Karpas-422 (cell line): ENCODE data around the gene TFCP2L1. TPM values are rescaled to one million over a fixed set of nuclear protein-coding genes. Genes with fewer than 3 reads are reported as not detected.
"Not testable (repeated sequence)": the region's sequence is repeated elsewhere in the genome, so short reads cannot be mapped to it uniquely, and the experiment has no call there.

Source experiments
- DNase-seq: peaks from one replicate; pipeline ENCODE4 v3.0.0-alpha.2; 2015
- H2AFZ ChIP-seq: fragments of 200-600 bp; sonication (generic); 2 replicates; pipeline ENCODE4 v1.6.1; 2014; ENCODE audit warnings: antibody characterized with exemption, low read length, mixed read lengths
- H3K27ac ChIP-seq: fragments of 200-600 bp; sonication (generic); 2 replicates; pipeline ENCODE4 v1.5.1; 2014; ENCODE audit warnings: mild to moderate bottlenecking, low read length, moderate library complexity
- H3K27me3 ChIP-seq: fragments of 200-600 bp; sonication (generic); 2 replicates; pipeline ENCODE4 v1.6.1; 2014; ENCODE audit warnings: low read length, mixed read lengths
- H3K36me3 ChIP-seq: fragments of 200-600 bp; sonication (generic); 2 replicates; pipeline ENCODE4 v1.6.1; 2014; ENCODE audit warnings: low read length, mixed read lengths; ENCODE audit not compliant: insufficient read depth
- H3K4me1 ChIP-seq: fragments of 200-600 bp; sonication (generic); 2 replicates; pipeline ENCODE4 v1.6.1; 2014; ENCODE audit warnings: mild to moderate bottlenecking, low read length, mixed read lengths
- H3K4me2 ChIP-seq: fragments of 200-600 bp; sonication (generic); 2 replicates; pipeline ENCODE4 v1.6.1; 2014; ENCODE audit warnings: low read length, low read depth, mild to moderate bottlenecking; ENCODE audit not compliant: poor library complexity, severe bottlenecking
- H3K4me3 ChIP-seq: fragments of 200-600 bp; sonication (generic); 2 replicates; pipeline ENCODE4 v1.5.1; 2014; ENCODE audit warnings: mild to moderate bottlenecking, antibody characterized with exemption, low read length, mixed read lengths
- H3K79me2 ChIP-seq: fragments of 200-600 bp; sonication (generic); 2 replicates; pipeline ENCODE4 v1.6.1; 2014; ENCODE audit warnings: mild to moderate bottlenecking, low read length, mixed read lengths
- H3K9ac ChIP-seq: fragments of 200-600 bp; sonication (generic); 2 replicates; pipeline ENCODE4 v1.6.0; 2014; ENCODE audit warnings: low read length
- H3K9me2 ChIP-seq: fragments of 200-600 bp; sonication (generic), shearing (Covaris generic); replicated peaks from 2 replicates; pipeline ENCODE4 v1.6.0; 2014; ENCODE audit warnings: mild to moderate bottlenecking, low read length, moderate library complexity; ENCODE audit not compliant: insufficient read depth
- H3K9me3 ChIP-seq: fragments of 300-700, 200-600 bp; sonication (generic); 2 replicates; pipeline ENCODE4 v1.6.1; 2014; ENCODE audit warnings: low read length, mixed read lengths
- H4K20me1 ChIP-seq: fragments of 200-600 bp; sonication (generic); 2 replicates; pipeline ENCODE4 v1.6.1; 2014; ENCODE audit warnings: mild to moderate bottlenecking, antibody characterized with exemption, low read length, low read depth; ENCODE audit not compliant: insufficient read depth
- total RNA-seq: library from RNA; depleted of rRNA; stranded (reverse); fragments of >200 nt; shearing (Covaris generic); gene quantifications from 2 replicates; pipeline ENCODE4 v1.2.3, GENCODE V29; 2014; ENCODE audit warnings: low replicate concordance

The TFCP2L1 gene
- total RNA-seq, 1 experiment from 2014 or later = not detected

DNA sequence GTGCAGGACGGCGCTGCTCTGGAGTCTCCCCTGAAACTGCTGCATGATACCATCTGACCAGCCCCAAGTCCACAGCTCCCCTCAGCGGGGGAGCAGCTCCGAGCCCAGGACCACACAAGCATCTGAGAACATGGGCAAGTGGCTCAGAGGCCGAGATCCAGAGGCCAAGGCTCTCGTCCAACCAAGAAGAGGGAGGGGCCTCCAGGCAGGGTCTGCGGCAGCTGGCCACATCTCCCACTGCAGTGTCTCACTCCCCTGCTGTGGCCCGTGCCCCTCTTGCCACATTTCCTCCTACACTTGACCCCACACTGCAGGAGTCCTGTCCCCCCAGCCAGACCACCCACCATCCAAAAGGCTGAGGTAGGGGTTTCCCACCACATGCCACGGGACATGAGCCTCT is 50.2 kb downstream of the TFCP2L1 start:
- Histone ChIP-seq H3K79me2 (no peaks in the 10 kb centered on the region), H3K9me2 (no peaks in the 10 kb centered on the region), H3K36me3 (no peaks in the 10 kb centered on the region), H2AFZ (no peak overlapping the region), H3K4me3 (no peak overlapping the region), H3K27ac (no peak overlapping the region), H3K4me1 (no peaks in the 10 kb centered on the region), H3K27me3 (no peaks in the 10 kb centered on the region), H4K20me1 (no peaks in the 10 kb centered on the region), H3K4me2 (no peak overlapping the region), H3K9me3 (no peaks in the 10 kb centered on the region), H3K9ac (no peak overlapping the region)
- no peak for DNase-seq

DNA sequence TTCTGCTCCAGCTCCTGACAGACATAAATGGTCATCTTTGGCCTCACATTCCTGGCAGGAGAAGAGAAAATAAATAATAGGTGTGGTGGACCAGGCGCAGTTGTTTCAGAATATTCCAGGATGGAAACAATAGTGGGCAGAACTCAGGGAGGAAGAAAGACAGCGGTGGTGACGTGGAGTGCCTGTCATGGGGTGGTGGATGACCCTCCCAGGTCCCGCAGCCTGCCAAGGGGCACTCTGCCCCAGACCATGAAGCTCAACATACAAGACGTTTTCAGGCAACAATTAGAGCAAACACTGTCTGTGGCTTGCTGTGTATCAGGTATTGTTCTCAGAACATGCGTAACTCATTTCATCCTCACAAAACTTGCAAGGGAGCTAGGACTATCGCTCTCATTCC is 50.9 kb downstream of the TFCP2L1 start:
- no peaks in the 10 kb centered on the region for H3K27me3 ChIP-seq

DNA sequence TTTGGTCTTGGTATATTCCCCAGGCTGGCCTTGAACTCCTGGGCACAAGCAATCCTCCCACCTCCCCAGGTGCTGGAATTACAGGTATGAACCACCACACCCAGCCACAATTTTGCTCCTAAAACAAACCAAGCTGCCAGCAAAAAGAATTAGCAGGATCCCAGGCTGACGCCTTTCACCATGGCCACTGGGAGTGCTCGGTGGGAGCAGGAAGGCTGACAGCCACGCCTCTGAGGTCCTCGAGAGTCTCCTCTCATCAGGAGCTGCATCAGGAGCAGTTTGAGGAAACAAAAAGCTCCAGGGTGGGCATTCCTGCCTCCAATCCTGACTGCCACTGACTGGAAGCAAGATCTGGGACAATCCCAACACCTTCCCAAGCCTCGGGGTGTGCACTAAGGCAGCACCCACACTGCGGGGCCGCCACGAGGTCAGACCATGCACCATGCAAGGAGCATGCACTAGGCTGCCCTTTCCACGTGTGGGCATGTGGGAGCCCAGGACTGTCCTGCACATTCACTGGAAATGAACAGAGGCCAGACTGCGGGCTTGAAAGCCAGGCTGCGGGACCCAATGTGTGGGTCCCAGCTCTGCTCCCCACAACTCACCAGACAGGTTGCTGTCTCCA is 51.4 kb downstream of the TFCP2L1 start:
- no peaks in the 10 kb centered on the region for H3K27me3 ChIP-seq
- H3K4me3 ChIP-seq = no peak overlapping the region
- H3K9me2 ChIP-seq = no peaks in the 10 kb centered on the region
- H4K20me1 ChIP-seq = no peaks in the 10 kb centered on the region
- no peak overlapping the region for H2AFZ ChIP-seq
- H3K4me2 ChIP-seq = no peak overlapping the region
- H3K79me2 ChIP-seq = no peaks in the 10 kb centered on the region
- H3K27ac ChIP-seq = no peak overlapping the region
- H3K9ac ChIP-seq = no peak overlapping the region
- H3K4me1 ChIP-seq = no peaks in the 10 kb centered on the region
- H3K36me3 ChIP-seq = no peaks in the 10 kb centered on the region
- H3K9me3 ChIP-seq = no peaks in the 10 kb centered on the region
- no peak for DNase-seq

More for the DNA sequence above, 50.9 kb downstream of the TFCP2L1 start:
- H3K4me2 ChIP-seq = no peak overlapping the region
- no peak overlapping the region for H2AFZ ChIP-seq
- H3K27ac ChIP-seq = no peak overlapping the region
- H4K20me1 ChIP-seq = no peaks in the 10 kb centered on the region
- no peaks in the 10 kb centered on the region for H3K36me3 ChIP-seq
- H3K4me3 ChIP-seq = no peak overlapping the region
- H3K9me2 ChIP-seq = no peaks in the 10 kb centered on the region
- H3K79me2 ChIP-seq = no peaks in the 10 kb centered on the region
- H3K9ac ChIP-seq = no peak overlapping the region
- H3K4me1 ChIP-seq = no peaks in the 10 kb centered on the region
- no peaks in the 10 kb centered on the region for H3K9me3 ChIP-seq
- no peak for DNase-seq

DNA sequence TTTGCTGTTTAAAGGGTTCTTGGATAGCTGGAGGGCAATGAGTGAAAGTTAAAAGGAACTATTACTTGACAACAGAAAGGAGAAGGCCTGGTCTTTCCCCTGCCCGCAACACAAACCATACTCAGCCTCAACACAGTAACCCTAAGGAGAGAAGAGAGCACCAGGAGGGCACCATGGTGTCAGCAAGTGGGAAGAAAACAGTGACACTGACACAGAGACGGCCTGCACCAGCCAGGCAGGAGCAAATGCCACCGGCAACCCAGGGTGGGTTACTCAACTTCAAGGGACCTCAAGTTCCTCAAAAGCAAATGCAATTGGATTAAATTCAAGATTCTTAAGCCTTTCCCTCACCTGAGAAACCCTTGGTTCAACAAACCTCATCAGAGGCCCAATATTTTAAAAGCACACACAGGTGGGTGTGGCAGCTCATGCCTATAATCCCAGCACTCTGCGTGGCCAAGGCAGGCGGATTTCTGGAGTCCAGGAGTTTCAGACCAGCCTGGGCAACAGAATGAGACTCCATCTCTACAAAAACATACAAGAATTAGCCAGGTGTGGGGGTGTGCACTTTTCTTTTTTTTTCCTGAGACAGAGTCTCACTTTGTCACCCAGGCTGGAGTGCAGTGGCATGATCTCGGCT is 52.3 kb downstream of the TFCP2L1 start:
- Histone ChIP-seq H3K4me3 (no peak overlapping the region), H2AFZ (no peak overlapping the region), H3K4me2 (no peak overlapping the region), H3K9ac (no peak overlapping the region), H3K9me2 (no peaks in the 10 kb centered on the region), H3K79me2 (no peaks in the 10 kb centered on the region), H4K20me1 (no peaks in the 10 kb centered on the region), H3K9me3 (no peaks in the 10 kb centered on the region), H3K36me3 (no peaks in the 10 kb centered on the region), H3K4me1 (no peaks in the 10 kb centered on the region), H3K27me3 (no peaks in the 10 kb centered on the region), H3K27ac (no peak overlapping the region)
- no peak for DNase-seq

DNA sequence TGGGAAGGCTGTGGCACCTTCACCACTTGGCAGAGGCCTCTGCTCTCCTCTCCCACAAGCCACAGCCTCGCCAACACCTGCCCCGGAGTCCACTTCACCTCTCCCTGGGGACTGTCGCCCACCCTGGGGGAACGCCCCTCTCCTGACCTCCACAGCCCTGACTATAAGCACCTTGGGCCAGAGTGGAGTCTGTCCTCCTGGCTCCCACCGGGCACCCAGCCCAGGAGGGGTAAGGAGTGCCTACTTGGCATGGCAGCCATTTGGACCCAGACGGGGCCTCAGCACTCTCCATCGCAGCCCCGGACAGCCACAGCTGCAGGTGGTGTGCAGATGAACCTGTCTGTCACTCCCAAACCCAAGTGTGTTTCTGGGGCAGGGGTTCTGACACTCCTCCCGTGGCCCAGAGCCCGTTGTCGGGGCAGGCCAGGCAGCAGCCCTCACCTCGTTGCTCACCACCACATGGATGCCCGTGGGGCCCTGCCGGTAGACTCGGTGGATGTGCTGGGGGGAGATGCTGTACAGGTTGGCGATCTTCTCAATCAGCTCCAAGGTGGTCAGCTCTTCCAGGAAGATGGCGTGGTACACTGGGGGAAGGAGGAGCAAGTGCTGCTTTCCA is 53.5 kb downstream of the TFCP2L1 start:
- H3K4me3 ChIP-seq = no peak overlapping the region
- H3K4me2 ChIP-seq = no peak overlapping the region
- no peak overlapping the region for H3K9ac ChIP-seq
- no peaks in the 10 kb centered on the region for H3K36me3 ChIP-seq
- H3K9me3 ChIP-seq = no peaks in the 10 kb centered on the region
- no peak for DNase-seq
- H3K79me2 ChIP-seq = no peaks in the 10 kb centered on the region
- no peaks in the 10 kb centered on the region for H3K27me3 ChIP-seq
- H3K27ac ChIP-seq = no peak overlapping the region
- H4K20me1 ChIP-seq = no peaks in the 10 kb centered on the region
- H3K4me1 ChIP-seq = no peaks in the 10 kb centered on the region
- no peaks in the 10 kb centered on the region for H3K9me2 ChIP-seq
- H2AFZ ChIP-seq = no peak overlapping the region

DNA sequence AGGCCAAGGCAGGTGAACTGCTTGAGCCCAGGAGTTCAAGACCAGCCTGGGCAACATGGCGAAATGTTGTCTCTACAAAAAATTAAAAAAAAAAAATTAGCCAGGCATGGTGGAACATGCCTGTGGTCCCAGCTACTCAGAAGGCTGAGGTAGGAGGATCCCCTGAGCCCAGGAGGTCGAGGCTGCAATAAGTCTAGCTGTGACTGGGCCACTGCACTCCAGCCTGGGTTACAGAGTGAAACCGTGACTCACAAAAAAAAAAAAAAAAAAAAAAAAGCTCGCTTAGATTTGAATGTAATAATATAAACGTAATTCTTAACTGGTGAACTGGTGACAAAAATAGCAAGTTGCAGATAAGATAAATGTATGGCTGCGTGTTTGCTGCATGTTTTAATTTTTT is 56.5 kb downstream of the TFCP2L1 start:
- Histone ChIP-seq H3K27me3 (no peaks in the 10 kb centered on the region), H3K4me3 (no peak overlapping the region), H3K36me3 (no peaks in the 10 kb centered on the region), H3K79me2 (no peaks in the 10 kb centered on the region), H3K27ac (no peak overlapping the region), H3K9ac (no peak overlapping the region), H3K9me2 (no peaks in the 10 kb centered on the region), H3K4me1 (no peaks in the 10 kb centered on the region), H4K20me1 (no peaks in the 10 kb centered on the region), H3K4me2 (no peak overlapping the region), H3K9me3 (no peaks in the 10 kb centered on the region), H2AFZ (no peak overlapping the region)
- no peak for DNase-seq

DNA sequence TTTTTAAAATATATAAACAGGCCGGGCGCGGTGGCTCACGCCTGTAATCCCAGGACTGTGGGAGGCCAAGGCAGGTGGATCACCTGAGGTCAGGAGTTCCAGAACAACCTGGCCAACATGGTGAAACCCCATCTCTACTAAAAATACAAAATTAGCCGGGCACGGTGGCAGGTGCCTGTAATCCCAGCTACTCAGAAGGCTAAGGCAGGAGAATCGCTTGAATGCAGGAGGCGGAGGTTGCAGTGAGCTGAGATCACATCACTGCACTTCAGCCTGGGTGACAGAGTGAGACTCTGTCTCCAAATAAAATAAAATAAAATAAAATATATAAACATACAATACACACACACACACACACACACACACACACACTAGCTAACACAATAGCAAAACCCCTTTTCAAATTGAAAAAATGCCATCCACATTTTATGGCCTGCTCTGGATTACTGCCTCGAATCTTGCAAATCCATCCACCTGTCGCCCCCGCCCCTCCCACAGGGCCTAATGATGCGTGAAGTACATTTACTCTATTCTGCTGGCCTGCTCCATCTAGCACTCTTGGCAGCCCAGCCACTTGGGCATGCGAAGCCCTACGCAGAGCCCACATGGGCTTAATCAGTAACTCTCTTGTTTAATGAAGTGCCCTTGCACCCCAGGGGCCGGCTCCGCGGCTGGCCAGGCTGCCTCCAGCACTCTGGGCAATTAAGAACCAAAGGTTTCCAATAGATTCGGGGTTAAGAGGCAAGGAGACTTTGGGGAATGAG is 57.4 kb downstream of the TFCP2L1 start:
- not testable (repeated sequence) for H2AFZ ChIP-seq, H4K20me1 ChIP-seq, H3K9me2 ChIP-seq, H3K4me1 ChIP-seq, H3K36me3 ChIP-seq, DNase-seq, H3K4me2 ChIP-seq, H3K27ac ChIP-seq, H3K4me3 ChIP-seq, H3K9ac ChIP-seq, H3K27me3 ChIP-seq, H3K79me2 ChIP-seq, H3K9me3 ChIP-seq

DNA sequence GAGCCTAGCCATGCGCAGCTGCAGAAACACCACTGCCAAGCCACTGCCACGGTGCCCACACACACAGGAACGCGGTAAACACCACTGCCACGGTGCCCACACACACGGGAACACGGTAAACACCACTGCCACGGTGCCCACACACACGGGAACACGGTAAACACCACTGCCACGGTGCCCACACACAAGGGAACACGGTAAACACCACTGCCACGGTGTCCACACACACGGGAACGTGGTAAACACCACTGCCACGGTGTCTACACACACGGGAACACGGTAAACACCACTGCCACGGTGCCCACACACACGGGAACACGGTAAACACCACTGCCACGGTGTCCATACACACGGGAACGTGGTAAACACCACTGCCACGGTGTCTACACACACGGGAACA is 59.3 kb downstream of the TFCP2L1 start:
- H4K20me1 ChIP-seq, H3K27me3 ChIP-seq, H3K9ac ChIP-seq, H3K4me3 ChIP-seq, H3K27ac ChIP-seq, H3K9me2 ChIP-seq, DNase-seq, H2AFZ ChIP-seq, H3K4me2 ChIP-seq, H3K36me3 ChIP-seq, H3K79me2 ChIP-seq, H3K4me1 ChIP-seq, H3K9me3 ChIP-seq: not testable (repeated sequence)
